ENCODE measurements around the gene GCNT2.

The GCNT2 gene

GRCh38 chr6:10542213-10542612, 21.1 kb downstream of the GCNT2 start:
- H3K9ac ChIP-seq (ENCODE audit: low read depth in 1 of 2, low read length in 2 of 2), result no peak overlapping the region
- no peaks in the 10 kb centered on the region for H3K27me3 ChIP-seq (ENCODE audit: control insufficient read depth in 2 of 2, insufficient read depth in 2 of 2, low read length in 2 of 2)

GRCh38 chr6:10543488-10543887, 22.3 kb downstream of the GCNT2 start:
- H3K27ac ChIP-seq (ENCODE audit: low read depth in 2 of 2, low read length in 2 of 2), result no peak overlapping the region
- H3K36me3 ChIP-seq (ENCODE audit: control insufficient read depth in 2 of 2, insufficient read depth in 2 of 2, low read length in 2 of 2), result no peaks in the 10 kb centered on the region
- no peak overlapping the region for H3K4me3 ChIP-seq (ENCODE audit: low read length in 2 of 2)
- H3K27me3 ChIP-seq (ENCODE audit: control insufficient read depth in 2 of 2, insufficient read depth in 2 of 2, low read length in 2 of 2), result no peaks in the 10 kb centered on the region
- H3K9ac ChIP-seq (ENCODE audit: low read depth in 1 of 2, low read length in 2 of 2), result no peak overlapping the region
- H3K4me1 ChIP-seq (ENCODE audit: control insufficient read depth in 2 of 2, insufficient read depth in 2 of 2, low read length in 2 of 2), result peaks cover 6 to 7% of the 10 kb centered on the region in 2 donors
- no peaks in the 10 kb centered on the region for H3K9me3 ChIP-seq (ENCODE audit: control insufficient read depth in 2 of 2, low read length in 2 of 2)

More at GRCh38 chr6:10542213-10542612, 21.1 kb downstream of the GCNT2 start:
- Histone ChIP-seq H3K36me3 (ENCODE audit: control insufficient read depth in 2 of 2, insufficient read depth in 2 of 2, low read length in 2 of 2) (no peaks in the 10 kb centered on the region), H3K4me3 (ENCODE audit: low read length in 2 of 2) (no peak overlapping the region), H3K9me3 (ENCODE audit: control insufficient read depth in 2 of 2, low read length in 2 of 2) (no peaks in the 10 kb centered on the region), H3K4me1 (ENCODE audit: control insufficient read depth in 2 of 2, insufficient read depth in 2 of 2, low read length in 2 of 2) (peaks cover 3 to 7% of the 10 kb centered on the region in 2 donors), H3K27ac (ENCODE audit: low read depth in 2 of 2, low read length in 2 of 2) (no peak overlapping the region)

- no peak overlapping the region for H3K9ac ChIP-seq (ENCODE audit: low read depth in 1 of 2, low read length in 2 of 2)
- H3K36me3 ChIP-seq (ENCODE audit: control insufficient read depth in 2 of 2, insufficient read depth in 2 of 2, low read length in 2 of 2), result no peaks in the 10 kb centered on the region
- H3K9me3 ChIP-seq (ENCODE audit: control insufficient read depth in 2 of 2, low read length in 2 of 2), result no peaks in the 10 kb centered on the region
- H3K27me3 ChIP-seq (ENCODE audit: control insufficient read depth in 2 of 2, insufficient read depth in 2 of 2, low read length in 2 of 2), result no peaks in the 10 kb centered on the region
- H3K4me1 ChIP-seq (ENCODE audit: control insufficient read depth in 2 of 2, insufficient read depth in 2 of 2, low read length in 2 of 2), result peaks cover 6 to 7% of the 10 kb centered on the region in 2 donors
- no peak overlapping the region for H3K4me3 ChIP-seq (ENCODE audit: low read length in 2 of 2)
- H3K27ac ChIP-seq (ENCODE audit: low read depth in 2 of 2, low read length in 2 of 2), result no peak overlapping the region
Observed at GRCh38 chr6:10545482-10545881, 24.3 kb downstream of the GCNT2 start.

GRCh38 chr6:10547809-10548208, 26.7 kb downstream of the GCNT2 start:
- H3K36me3 ChIP-seq (ENCODE audit: control insufficient read depth in 2 of 2, insufficient read depth in 2 of 2, low read length in 2 of 2), result no peaks in the 10 kb centered on the region
- no peak overlapping the region for H3K9ac ChIP-seq (ENCODE audit: low read depth in 1 of 2, low read length in 2 of 2)
- H3K27me3 ChIP-seq (ENCODE audit: control insufficient read depth in 2 of 2, insufficient read depth in 2 of 2, low read length in 2 of 2), result no peaks in the 10 kb centered on the region
- no peak overlapping the region for H3K27ac ChIP-seq (ENCODE audit: low read depth in 2 of 2, low read length in 2 of 2)
- peaks cover 6% of the 10 kb centered on the region in 2 donors for H3K4me1 ChIP-seq (ENCODE audit: control insufficient read depth in 2 of 2, insufficient read depth in 2 of 2, low read length in 2 of 2)
- no peaks in the 10 kb centered on the region for H3K9me3 ChIP-seq (ENCODE audit: control insufficient read depth in 2 of 2, low read length in 2 of 2)
- no peak overlapping the region for H3K4me3 ChIP-seq (ENCODE audit: low read length in 2 of 2)

GRCh38 chr6:10550764-10551163, 29.6 kb downstream of the GCNT2 start:
- Histone ChIP-seq H3K27me3 (ENCODE audit: control insufficient read depth in 2 of 2, insufficient read depth in 2 of 2, low read length in 2 of 2) (no peaks in the 10 kb centered on the region), H3K4me1 (ENCODE audit: control insufficient read depth in 2 of 2, insufficient read depth in 2 of 2, low read length in 2 of 2) (peaks cover 10% of the 10 kb centered on the region in 2 donors), H3K4me3 (ENCODE audit: low read length in 2 of 2) (no peak overlapping the region), H3K36me3 (ENCODE audit: control insufficient read depth in 2 of 2, insufficient read depth in 2 of 2, low read length in 2 of 2) (no peaks in the 10 kb centered on the region), H3K27ac (ENCODE audit: low read depth in 2 of 2, low read length in 2 of 2) (no peak overlapping the region), H3K9me3 (ENCODE audit: control insufficient read depth in 2 of 2, low read length in 2 of 2) (no peaks in the 10 kb centered on the region), H3K9ac (ENCODE audit: low read depth in 1 of 2, low read length in 2 of 2) (no peak overlapping the region)

- H3K27me3 ChIP-seq (ENCODE audit: control insufficient read depth in 2 of 2, insufficient read depth in 2 of 2, low read length in 2 of 2), result no peaks in the 10 kb centered on the region
- H3K4me3 ChIP-seq (ENCODE audit: low read length in 2 of 2), result no peak overlapping the region
- H3K4me1 ChIP-seq (ENCODE audit: control insufficient read depth in 2 of 2, insufficient read depth in 2 of 2, low read length in 2 of 2), result peaks cover 7 to 10% of the 10 kb centered on the region in 2 donors
- no peaks in the 10 kb centered on the region for H3K9me3 ChIP-seq (ENCODE audit: control insufficient read depth in 2 of 2, low read length in 2 of 2)
- H3K27ac ChIP-seq (ENCODE audit: low read depth in 2 of 2, low read length in 2 of 2), result peak overlapping the region in 1 of 2 donors; percentile 12
- no peaks in the 10 kb centered on the region for H3K36me3 ChIP-seq (ENCODE audit: control insufficient read depth in 2 of 2, insufficient read depth in 2 of 2, low read length in 2 of 2)
- no peak overlapping the region for H3K9ac ChIP-seq (ENCODE audit: low read depth in 1 of 2, low read length in 2 of 2)
Observed at GRCh38 chr6:10552270-10552810, 31.2 kb downstream of the GCNT2 start.

GRCh38 chr6:10553871-10554270, 32.7 kb downstream of the GCNT2 start:
- no peaks in the 10 kb centered on the region for H3K36me3 ChIP-seq (ENCODE audit: control insufficient read depth in 2 of 2, insufficient read depth in 2 of 2, low read length in 2 of 2)
- H3K9ac ChIP-seq (ENCODE audit: low read depth in 1 of 2, low read length in 2 of 2), result no peak overlapping the region
- H3K4me1 ChIP-seq (ENCODE audit: control insufficient read depth in 2 of 2, insufficient read depth in 2 of 2, low read length in 2 of 2), result peaks cover 9 to 20% of the 10 kb centered on the region in 2 donors
- H3K27ac ChIP-seq (ENCODE audit: low read depth in 2 of 2, low read length in 2 of 2), result no peak overlapping the region
- H3K9me3 ChIP-seq (ENCODE audit: control insufficient read depth in 2 of 2, low read length in 2 of 2), result no peaks in the 10 kb centered on the region
- H3K27me3 ChIP-seq (ENCODE audit: control insufficient read depth in 2 of 2, insufficient read depth in 2 of 2, low read length in 2 of 2), result no peaks in the 10 kb centered on the region
- H3K4me3 ChIP-seq (ENCODE audit: low read length in 2 of 2), result no peak overlapping the region

GRCh38 chr6:10554826-10555225, 33.7 kb downstream of the GCNT2 start:
- peaks cover 9 to 20% of the 10 kb centered on the region in 2 donors for H3K4me1 ChIP-seq (ENCODE audit: control insufficient read depth in 2 of 2, insufficient read depth in 2 of 2, low read length in 2 of 2)
- no peak overlapping the region for H3K9ac ChIP-seq (ENCODE audit: low read depth in 1 of 2, low read length in 2 of 2)
- H3K4me3 ChIP-seq (ENCODE audit: low read length in 2 of 2), result no peak overlapping the region
- no peaks in the 10 kb centered on the region for H3K9me3 ChIP-seq (ENCODE audit: control insufficient read depth in 2 of 2, low read length in 2 of 2)
- H3K36me3 ChIP-seq (ENCODE audit: control insufficient read depth in 2 of 2, insufficient read depth in 2 of 2, low read length in 2 of 2), result no peaks in the 10 kb centered on the region
- peak overlapping the region in 1 of 2 donors; percentile 52 for H3K27ac ChIP-seq (ENCODE audit: low read depth in 2 of 2, low read length in 2 of 2)
- no peaks in the 10 kb centered on the region for H3K27me3 ChIP-seq (ENCODE audit: control insufficient read depth in 2 of 2, insufficient read depth in 2 of 2, low read length in 2 of 2)

- Histone ChIP-seq H3K27ac (ENCODE audit: low read depth in 2 of 2, low read length in 2 of 2) (peak overlapping the region in 1 of 2 donors; percentile 52), H3K9ac (ENCODE audit: low read depth in 1 of 2, low read length in 2 of 2) (peak overlapping the region; percentile 1 to 31), H3K27me3 (ENCODE audit: control insufficient read depth in 2 of 2, insufficient read depth in 2 of 2, low read length in 2 of 2) (no peaks in the 10 kb centered on the region), H3K36me3 (ENCODE audit: control insufficient read depth in 2 of 2, insufficient read depth in 2 of 2, low read length in 2 of 2) (no peaks in the 10 kb centered on the region), H3K4me1 (ENCODE audit: control insufficient read depth in 2 of 2, insufficient read depth in 2 of 2, low read length in 2 of 2) (peaks cover 9 to 20% of the 10 kb centered on the region in 2 donors), H3K9me3 (ENCODE audit: control insufficient read depth in 2 of 2, low read length in 2 of 2) (no peaks in the 10 kb centered on the region), H3K4me3 (ENCODE audit: low read length in 2 of 2) (peak overlapping the region; percentile 50 to 63)
Observed at GRCh38 chr6:10555625-10556309, 34.6 kb downstream of the GCNT2 start.

- H3K4me3 ChIP-seq (ENCODE audit: low read length in 2 of 2), result peak overlapping the region; percentile 2 to 63
- no peak overlapping the region for H3K9ac ChIP-seq (ENCODE audit: low read depth in 1 of 2, low read length in 2 of 2)
Observed at GRCh38 chr6:10556589-10556988, 35.4 kb downstream of the GCNT2 start.

More at GRCh38 chr6:10556589-10556988, 35.4 kb downstream of the GCNT2 start:
- no peaks in the 10 kb centered on the region for H3K36me3 ChIP-seq (ENCODE audit: control insufficient read depth in 2 of 2, insufficient read depth in 2 of 2, low read length in 2 of 2)
- peaks cover 9 to 20% of the 10 kb centered on the region in 2 donors for H3K4me1 ChIP-seq (ENCODE audit: control insufficient read depth in 2 of 2, insufficient read depth in 2 of 2, low read length in 2 of 2)
- no peaks in the 10 kb centered on the region for H3K9me3 ChIP-seq (ENCODE audit: control insufficient read depth in 2 of 2, low read length in 2 of 2)
- H3K27ac ChIP-seq (ENCODE audit: low read depth in 2 of 2, low read length in 2 of 2), result no peak overlapping the region
- H3K27me3 ChIP-seq (ENCODE audit: control insufficient read depth in 2 of 2, insufficient read depth in 2 of 2, low read length in 2 of 2), result no peaks in the 10 kb centered on the region

Measured in mucosa of rectum (tissue), 2 donors.